Measurements from ENCODE around the gene MEIS1.
A peak's percentile ranks its signal among the peaks of the same experiment; 100 is the strongest.

MEIS1 gene

DNA sequence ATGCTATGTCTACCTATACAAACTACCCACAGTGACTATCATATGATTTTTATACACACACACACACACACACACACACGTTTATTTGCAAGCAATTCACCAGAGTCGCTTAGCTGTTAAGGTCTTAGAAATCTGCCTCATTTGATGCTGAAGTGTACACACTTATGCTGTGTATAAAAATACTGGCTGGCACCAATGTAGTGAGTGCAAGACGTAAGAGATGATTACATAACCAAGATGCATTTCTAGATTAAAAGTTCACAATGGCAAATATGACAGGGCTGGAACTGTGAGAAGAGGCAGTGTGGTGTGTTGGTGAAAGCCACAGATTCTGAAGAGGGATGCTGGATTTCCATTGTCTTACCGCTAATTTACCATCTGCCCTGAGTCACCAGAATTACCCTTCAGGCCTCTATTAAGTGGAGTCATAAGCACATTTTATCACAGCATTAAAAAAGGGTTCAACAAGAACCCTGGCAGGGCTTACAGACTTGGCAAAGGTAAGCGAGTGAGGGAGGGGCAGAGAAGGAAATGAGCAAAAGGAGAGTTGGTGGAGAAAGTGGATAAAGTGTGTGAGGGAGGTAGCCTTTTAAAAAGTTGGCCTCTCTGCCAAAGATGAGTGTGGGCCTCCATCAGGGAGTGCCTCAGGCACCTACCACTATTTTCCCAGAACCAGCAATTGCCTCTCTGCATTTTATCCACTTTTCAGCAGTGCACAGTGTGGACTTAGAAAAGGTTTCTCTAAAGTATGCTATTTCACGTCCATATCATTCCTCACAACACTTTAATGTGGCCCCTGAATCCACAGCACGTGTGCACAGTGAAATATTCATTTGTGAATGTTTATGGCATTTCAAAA, 21.5 kb downstream of the MEIS1 start:
- H2AK5ac ChIP-seq (ENCODE audit: low read length, severe bottlenecking): no peak overlapping the region

DNA sequence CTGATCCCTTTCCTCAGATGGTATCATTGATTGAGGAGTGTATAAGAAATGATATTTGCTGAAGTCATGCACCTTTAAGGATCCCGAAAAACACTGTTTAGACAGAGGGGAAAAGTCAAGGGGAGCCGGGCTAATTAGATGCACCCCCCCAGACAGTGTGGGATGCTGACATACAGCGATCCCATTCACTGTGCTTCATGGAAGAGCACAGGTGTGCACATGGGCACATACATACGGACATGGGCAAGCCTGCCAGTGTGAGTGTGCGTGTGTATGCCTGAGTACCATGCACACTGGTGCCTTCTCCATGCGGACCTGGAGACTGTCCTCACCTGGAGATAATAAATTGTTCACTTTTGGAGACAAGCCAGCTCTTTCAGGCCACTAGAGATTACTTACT, 22.6 kb downstream of the MEIS1 start:
- peaks cover 2% of the 10 kb centered on the region for H3K79me1 ChIP-seq (replicated peaks; ENCODE audit: low read length, poor library complexity, severe bottlenecking)
- H3K18ac ChIP-seq (ENCODE audit: low read depth in 1 of 2, low read length in 2 of 2): no peak overlapping the region
- peak overlapping the region in 1 of 2 experiments; percentile 84 for H3K23ac ChIP-seq (ENCODE audit: low read length in 2 of 2)
- H2BK12ac ChIP-seq (ENCODE audit: low read length in 2 of 2): no peak overlapping the region
- no peak overlapping the region for H3K4me2 ChIP-seq (ENCODE audit: low read length, poor library complexity, severe bottlenecking)
- H4K8ac ChIP-seq (ENCODE audit: low read length): no peak overlapping the region
- no peak overlapping the region for H4K91ac ChIP-seq (ENCODE audit: low read length)
- H3K4me3 ChIP-seq (ENCODE audit: insufficient read depth in 1 of 2, low read depth in 1 of 2, low read length in 2 of 2): no peak overlapping the region
- DNase-seq: no peak
- no peak overlapping the region for H3K27ac ChIP-seq (ENCODE audit: low read length, poor library complexity, severe bottlenecking)
- no peak overlapping the region for H2BK5ac ChIP-seq (ENCODE audit: low read depth, low read length, poor library complexity, severe bottlenecking)
- H3K36me3 ChIP-seq (ENCODE audit: control insufficient read depth in 1 of 2, insufficient read depth in 2 of 2, low read depth in 1 of 2, low read length in 2 of 2): peaks cover 3 to 55% of the 10 kb centered on the region in 2 experiments
- H3K4me1 ChIP-seq (ENCODE audit: control insufficient read depth, insufficient read depth, low read depth, low read length): no peaks in the 10 kb centered on the region
- WGBS: 79% methylated on average over 6 of the region's 6 CpGs
- H3K9me3 ChIP-seq (ENCODE audit: control insufficient read depth, low read length): no peaks in the 10 kb centered on the region
- H2AFZ ChIP-seq (ENCODE audit: low read depth, low read length): no peak overlapping the region
- H2BK120ac ChIP-seq (ENCODE audit: low read depth, low read length): no peak overlapping the region
- no peaks in the 10 kb centered on the region for H3K27me3 ChIP-seq (ENCODE audit: control insufficient read depth in 1 of 2, insufficient read depth in 1 of 2, low read length in 2 of 2)
- H2AK5ac ChIP-seq (ENCODE audit: low read length, severe bottlenecking): no peak overlapping the region
- no peak overlapping the region for H3K4ac ChIP-seq (ENCODE audit: low read depth in 1 of 2, low read length in 2 of 2)
- no peak overlapping the region for H3K9ac ChIP-seq (ENCODE audit: low read length)
- H2BK15ac ChIP-seq (ENCODE audit: low read depth, poor library complexity, severe bottlenecking): no peak overlapping the region
- H3K14ac ChIP-seq (ENCODE audit: low read length in 2 of 2): peak overlapping the region in 1 of 2 experiments; percentile 37

More for the DNA sequence above, 21.5 kb downstream of the MEIS1 start:
- Histone ChIP-seq H3K4me2 (ENCODE audit: low read length, poor library complexity, severe bottlenecking) (no peak overlapping the region), H2BK15ac (ENCODE audit: low read depth, poor library complexity, severe bottlenecking) (no peak overlapping the region), H2BK12ac (ENCODE audit: low read length in 2 of 2) (no peak overlapping the region), H4K8ac (ENCODE audit: low read length) (no peak overlapping the region), H2BK120ac (ENCODE audit: low read depth, low read length) (no peak overlapping the region), H3K4ac (ENCODE audit: low read depth in 1 of 2, low read length in 2 of 2) (no peak overlapping the region), H3K27ac (ENCODE audit: low read length, poor library complexity, severe bottlenecking) (no peak overlapping the region), H3K9ac (ENCODE audit: low read length) (no peak overlapping the region), H3K79me1 (replicated peaks; ENCODE audit: low read length, poor library complexity, severe bottlenecking) (peaks cover 2% of the 10 kb centered on the region), H2AFZ (ENCODE audit: low read depth, low read length) (no peak overlapping the region), H3K14ac (ENCODE audit: low read length in 2 of 2) (no peak overlapping the region), H3K23ac (ENCODE audit: low read length in 2 of 2) (no peak overlapping the region), H3K4me1 (ENCODE audit: control insufficient read depth, insufficient read depth, low read depth, low read length) (no peaks in the 10 kb centered on the region), H4K91ac (ENCODE audit: low read length) (no peak overlapping the region), H3K18ac (ENCODE audit: low read depth in 1 of 2, low read length in 2 of 2) (no peak overlapping the region), H3K4me3 (ENCODE audit: insufficient read depth in 1 of 2, low read depth in 1 of 2, low read length in 2 of 2) (no peak overlapping the region), H2BK5ac (ENCODE audit: low read depth, low read length, poor library complexity, severe bottlenecking) (no peak overlapping the region), H3K9me3 (ENCODE audit: control insufficient read depth, low read length) (no peaks in the 10 kb centered on the region), H3K36me3 (ENCODE audit: control insufficient read depth in 1 of 2, insufficient read depth in 2 of 2, low read depth in 1 of 2, low read length in 2 of 2) (peaks cover 3 to 48% of the 10 kb centered on the region in 2 experiments), H3K27me3 (ENCODE audit: control insufficient read depth in 1 of 2, insufficient read depth in 1 of 2, low read length in 2 of 2) (no peaks in the 10 kb centered on the region)
- WGBS: 95% methylated on average over 4 of the region's 7 CpGs
- DNase-seq: no peak

DNA sequence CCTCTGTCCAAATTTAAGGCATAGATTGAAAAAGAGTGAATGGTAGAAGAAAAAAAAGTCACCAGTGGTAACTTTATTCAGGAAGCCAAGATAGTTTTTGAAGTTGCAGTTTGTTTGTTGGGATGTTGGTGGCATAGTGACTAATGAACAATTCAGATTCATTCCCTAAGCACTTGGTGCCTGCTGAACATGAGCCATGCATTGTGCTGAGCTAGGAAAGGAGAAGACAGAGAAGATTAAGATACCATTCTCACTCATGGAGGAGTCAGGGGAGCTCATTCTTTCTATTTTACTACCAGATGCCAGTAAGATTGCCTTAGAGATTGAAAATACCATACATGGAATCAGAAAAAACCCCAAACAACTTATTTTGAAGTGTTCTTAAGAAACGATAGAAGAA, 25.1 kb downstream of the MEIS1 start:
- H2AK5ac ChIP-seq (ENCODE audit: low read length, severe bottlenecking): no peak overlapping the region
- no peak overlapping the region for H3K27ac ChIP-seq (ENCODE audit: low read length, poor library complexity, severe bottlenecking)
- H3K14ac ChIP-seq (ENCODE audit: low read length in 2 of 2): no peak overlapping the region
- H3K9ac ChIP-seq (ENCODE audit: low read length): no peak overlapping the region
- peaks cover 2% of the 10 kb centered on the region for H3K79me1 ChIP-seq (replicated peaks; ENCODE audit: low read length, poor library complexity, severe bottlenecking)
- no peaks in the 10 kb centered on the region for H3K4me1 ChIP-seq (ENCODE audit: control insufficient read depth, insufficient read depth, low read depth, low read length)
- no peak overlapping the region for H3K4me2 ChIP-seq (ENCODE audit: low read length, poor library complexity, severe bottlenecking)
- no peak overlapping the region for H2BK15ac ChIP-seq (ENCODE audit: low read depth, poor library complexity, severe bottlenecking)
- no peak overlapping the region for H2BK5ac ChIP-seq (ENCODE audit: low read depth, low read length, poor library complexity, severe bottlenecking)
- no peak overlapping the region for H3K18ac ChIP-seq (ENCODE audit: low read depth in 1 of 2, low read length in 2 of 2)
- H3K4ac ChIP-seq (ENCODE audit: low read depth in 1 of 2, low read length in 2 of 2): no peak overlapping the region
- no peak overlapping the region for H3K23ac ChIP-seq (ENCODE audit: low read length in 2 of 2)
- peaks cover 3 to 80% of the 10 kb centered on the region in 2 experiments for H3K36me3 ChIP-seq (ENCODE audit: control insufficient read depth in 1 of 2, insufficient read depth in 2 of 2, low read depth in 1 of 2, low read length in 2 of 2)
- H4K8ac ChIP-seq (ENCODE audit: low read length): no peak overlapping the region
- WGBS: 63% methylated on average over 1 of the region's 1 CpG
- no peak overlapping the region for H2BK12ac ChIP-seq (ENCODE audit: low read length in 2 of 2)
- H3K4me3 ChIP-seq (ENCODE audit: insufficient read depth in 1 of 2, low read depth in 1 of 2, low read length in 2 of 2): no peak overlapping the region
- no peak for DNase-seq
- no peaks in the 10 kb centered on the region for H3K27me3 ChIP-seq (ENCODE audit: control insufficient read depth in 1 of 2, insufficient read depth in 1 of 2, low read length in 2 of 2)
- no peaks in the 10 kb centered on the region for H3K9me3 ChIP-seq (ENCODE audit: control insufficient read depth, low read length)
- no peak overlapping the region for H2AFZ ChIP-seq (ENCODE audit: low read depth, low read length)
- H2BK120ac ChIP-seq (ENCODE audit: low read depth, low read length): no peak overlapping the region
- no peak overlapping the region for H4K91ac ChIP-seq (ENCODE audit: low read length)

DNA sequence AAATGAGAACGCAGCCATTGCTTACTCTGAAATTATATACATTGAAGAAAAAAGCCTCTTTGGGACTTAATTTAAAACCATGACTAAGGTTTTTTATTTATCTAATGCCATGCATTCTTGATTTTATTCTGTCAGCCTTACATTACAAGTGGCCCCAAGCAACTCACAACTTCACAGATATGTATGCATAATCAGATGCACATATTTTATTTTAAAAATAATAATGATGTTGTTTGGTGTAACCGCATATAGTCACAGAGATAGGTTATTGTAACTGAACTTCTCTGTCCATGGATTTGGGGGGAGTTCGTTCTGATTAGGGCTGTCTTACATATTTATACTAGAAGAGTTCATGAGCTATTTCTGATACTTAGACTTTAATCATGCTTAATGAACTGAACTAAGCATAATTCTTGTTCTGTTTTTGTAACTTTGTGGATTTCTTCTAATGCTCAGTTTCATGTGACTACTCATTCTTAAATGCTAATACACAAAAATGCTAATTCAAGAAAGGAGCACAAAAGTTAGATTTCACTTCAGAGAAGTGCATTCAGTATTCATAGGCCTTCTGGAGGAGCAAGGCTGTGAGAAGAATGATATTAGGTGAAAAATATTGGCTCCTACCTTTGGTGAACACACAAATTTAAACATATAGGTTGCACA, 26.2 kb downstream of the MEIS1 start:
- H3K4ac ChIP-seq (ENCODE audit: low read depth in 1 of 2, low read length in 2 of 2): no peak overlapping the region
- H3K79me1 ChIP-seq (replicated peaks; ENCODE audit: low read length, poor library complexity, severe bottlenecking): peaks cover 2% of the 10 kb centered on the region
- no peak overlapping the region for H2AFZ ChIP-seq (ENCODE audit: low read depth, low read length)
- no peak for DNase-seq
- H2BK12ac ChIP-seq (ENCODE audit: low read length in 2 of 2): no peak overlapping the region
- H2BK120ac ChIP-seq (ENCODE audit: low read depth, low read length): no peak overlapping the region
- no peak overlapping the region for H3K23ac ChIP-seq (ENCODE audit: low read length in 2 of 2)
- no peak overlapping the region for H3K14ac ChIP-seq (ENCODE audit: low read length in 2 of 2)
- no peak overlapping the region for H3K9ac ChIP-seq (ENCODE audit: low read length)
- no peaks in the 10 kb centered on the region for H3K9me3 ChIP-seq (ENCODE audit: control insufficient read depth, low read length)
- H3K4me2 ChIP-seq (ENCODE audit: low read length, poor library complexity, severe bottlenecking): no peak overlapping the region
- H2AK5ac ChIP-seq (ENCODE audit: low read length, severe bottlenecking): no peak overlapping the region
- no peak overlapping the region for H2BK5ac ChIP-seq (ENCODE audit: low read depth, low read length, poor library complexity, severe bottlenecking)
- H3K27ac ChIP-seq (ENCODE audit: low read length, poor library complexity, severe bottlenecking): no peak overlapping the region
- H2BK15ac ChIP-seq (ENCODE audit: low read depth, poor library complexity, severe bottlenecking): no peak overlapping the region
- H3K27me3 ChIP-seq (ENCODE audit: control insufficient read depth in 1 of 2, insufficient read depth in 1 of 2, low read length in 2 of 2): no peaks in the 10 kb centered on the region
- H3K36me3 ChIP-seq (ENCODE audit: control insufficient read depth in 1 of 2, insufficient read depth in 2 of 2, low read depth in 1 of 2, low read length in 2 of 2): peaks cover 3 to 83% of the 10 kb centered on the region in 2 experiments
- H4K91ac ChIP-seq (ENCODE audit: low read length): no peak overlapping the region
- no peak overlapping the region for H3K4me3 ChIP-seq (ENCODE audit: insufficient read depth in 1 of 2, low read depth in 1 of 2, low read length in 2 of 2)
- no peak overlapping the region for H4K8ac ChIP-seq (ENCODE audit: low read length)
- no peak overlapping the region for H3K18ac ChIP-seq (ENCODE audit: low read depth in 1 of 2, low read length in 2 of 2)
- H3K4me1 ChIP-seq (ENCODE audit: control insufficient read depth, insufficient read depth, low read depth, low read length): no peaks in the 10 kb centered on the region
- 100% methylated on average over 1 of the region's 3 CpGs for WGBS
